HG03432 (cell line): ENCODE data around the gene C20orf96.
"Not testable (repeated sequence)": the region's sequence is repeated elsewhere in the genome, so short reads cannot be mapped to it uniquely, and the experiment has no call there.

ENCODE experiments used
- ATAC-seq: cut with Tn5 transposase; IDR thresholded peaks from one replicate; pipeline ENCODE4 v1.9.1; 2021; ENCODE audit warnings: mild to moderate bottlenecking, moderate library complexity; ENCODE audit not compliant: unreplicated experiment

C20orf96 gene

GRCh38 chr20:237929-238328, 52.6 kb downstream of the C20orf96 start:
- ATAC-seq = peak; percentile 72

DNA sequence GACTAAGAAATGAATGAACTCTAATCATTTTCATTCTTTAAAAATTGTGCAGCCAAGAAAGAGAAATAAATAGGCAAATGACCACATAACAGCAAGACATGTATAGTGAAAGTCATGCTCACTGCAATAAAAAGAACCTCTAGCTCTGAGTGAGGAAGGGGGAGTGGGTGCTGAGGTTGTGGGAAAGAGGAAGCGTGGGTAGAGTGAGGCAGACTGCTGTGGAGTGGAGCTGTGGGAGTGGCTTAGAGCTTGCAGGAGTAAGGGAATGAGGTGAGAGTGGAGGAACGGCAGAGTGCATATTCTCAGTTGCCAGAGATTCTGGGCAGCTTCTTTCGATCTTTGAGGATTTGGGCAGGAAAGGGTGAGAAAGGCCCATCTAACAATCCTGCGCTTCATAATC, 53.1 kb downstream of the C20orf96 start:
- peak; percentile 64 for ATAC-seq

GRCh38 chr20:235891-236290, 54.7 kb downstream of the C20orf96 start:
- ATAC-seq = no peak

DNA sequence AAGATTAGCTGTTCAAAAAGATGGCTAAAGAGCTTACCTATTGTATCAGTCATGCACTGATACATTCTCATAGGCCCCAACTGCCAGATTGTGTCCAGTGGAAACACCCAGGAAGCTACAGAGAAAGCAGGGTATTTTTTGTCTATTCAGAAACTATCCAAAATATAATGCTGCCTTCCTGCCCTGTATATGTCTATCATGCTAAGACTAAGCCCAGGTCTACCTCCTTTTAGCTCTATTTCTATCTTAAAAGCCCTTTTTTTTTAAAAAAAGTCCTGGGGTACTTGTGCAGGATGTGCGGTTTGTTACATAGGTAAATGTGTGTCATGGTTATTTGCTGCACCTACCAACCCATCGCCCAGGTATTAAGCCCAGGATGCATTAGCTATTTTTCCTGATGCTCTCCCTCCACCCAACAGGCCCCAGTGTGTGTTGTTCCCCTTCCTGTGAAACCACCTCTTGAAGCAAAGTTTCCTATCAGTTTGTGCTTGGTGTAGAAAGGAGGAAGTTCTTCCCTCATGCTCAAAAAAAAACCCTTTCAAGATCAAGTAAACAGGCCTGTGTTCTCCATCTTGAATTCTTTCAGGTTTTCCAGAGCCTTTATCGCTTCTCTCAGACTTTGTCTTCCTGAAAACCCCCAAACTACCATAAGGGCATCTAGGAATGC, 63.0 kb downstream of the C20orf96 start:
- ATAC-seq = no peak

DNA sequence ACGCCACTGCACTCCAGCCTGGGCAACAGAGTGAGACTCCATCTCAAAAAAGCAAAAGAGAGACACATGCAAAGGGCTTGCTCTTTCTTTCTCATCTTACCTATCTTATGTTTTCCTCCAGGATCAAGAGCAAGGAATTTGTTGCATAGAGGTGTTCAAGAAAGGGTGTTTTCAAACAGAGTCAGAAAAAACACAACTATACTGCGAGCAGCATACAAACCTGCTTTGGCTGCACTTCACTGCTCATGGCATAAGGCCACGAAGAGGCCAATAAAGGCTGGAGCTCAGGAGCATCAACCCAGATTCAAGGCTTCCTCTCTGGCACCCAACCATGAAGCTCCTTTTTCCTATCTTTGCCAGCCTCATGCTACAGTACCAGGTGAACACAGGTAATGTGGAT, 63.6 kb downstream of the C20orf96 start, which contains the start of gene DEFB129:
Gene DEFB129 (plus strand): TSS at position 301 of the 400 bp plus-strand sequence. CDS start 31 bp downstream, at position 332.
- no peak for ATAC-seq

GRCh38 chr20:225879-226278, 64.7 kb downstream of the C20orf96 start:
- not testable (repeated sequence) for ATAC-seq

DNA sequence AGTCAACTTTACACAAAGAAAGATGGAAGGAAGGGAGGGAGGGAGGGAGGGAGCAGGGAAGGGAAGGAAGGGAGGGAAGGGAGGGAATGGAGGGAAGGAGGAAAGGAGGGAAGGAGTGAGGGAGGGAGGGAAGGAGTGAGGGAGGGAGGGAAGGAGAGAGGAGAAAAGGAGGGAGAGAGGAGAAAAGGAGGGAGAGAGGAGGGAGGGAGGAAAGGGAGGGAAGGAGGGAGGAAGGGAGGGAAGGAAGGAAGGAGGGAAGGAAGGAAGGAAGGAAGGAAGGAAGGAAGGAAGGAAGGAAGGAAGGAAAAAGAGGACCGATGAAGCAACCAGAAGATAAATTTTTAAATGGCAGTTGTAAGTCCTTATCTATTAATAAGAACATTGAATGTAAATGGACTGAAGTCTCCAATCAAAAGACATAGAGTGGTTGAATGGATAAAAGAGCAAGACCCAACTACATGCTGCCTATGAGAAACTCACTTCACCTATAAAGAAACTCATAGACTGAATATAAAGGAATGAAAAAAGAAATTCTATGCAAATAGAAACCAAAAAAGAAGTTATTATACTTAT, 69.2 kb downstream of the C20orf96 start:
- ATAC-seq = no peak
